Endothelial cell of umbilical vein (primary cell): ENCODE results near the gene NDUFAF2. TPM values are rescaled to one million over a fixed set of nuclear protein-coding genes. Genes with fewer than 3 reads are reported as not detected.

Experiments used
- BruUV-seq: library from RNA; stranded (reverse); fragments of 400-500 nt; replicated peaks from 2 replicates; lab custom pipeline; 2021; lab: Mats Ljungman, UMichigan
- CTCF ChIA-PET: fragments of 300-600, 350-600 bp; sonication (Branson Sonifier 250); formaldehyde crosslinking; loops from one replicate; lab custom pipeline; 2021; ENCODE audit warnings: antibody characterized with exemption, inconsistent platforms; lab: Charles Lee
- POLR2A ChIA-PET: fragments of 300-600, 350-600 bp; sonication (Branson Sonifier 250); formaldehyde crosslinking; loops from one replicate; lab custom pipeline; 2021; ENCODE audit warnings: antibody characterized with exemption, inconsistent platforms; lab: Charles Lee
- DNase-seq: peaks from one replicate; pipeline ENCODE4 v3.0.0-alpha.2; 2011; ENCODE audit warnings: low read depth, low spot score
- FAIRE-seq: peaks from 2 replicates; lab custom pipeline; 2011; peaks lifted over from hg19 to GRCh38; lab: Jason Lieb, UNC
- H2AFZ ChIP-seq: 2 replicates; pipeline ENCODE4 v1.6.0; 2012; ENCODE audit warnings: low read depth, low read length, control low read depth, inconsistent platforms
- H3K27ac ChIP-seq: 2 replicates; pipeline ENCODE4 v1.5.1; 2011; ENCODE audit warnings: low read depth, mild to moderate bottlenecking, control low read depth, low read length, moderate library complexity; ENCODE audit not compliant: insufficient read depth
- H3K27me3 ChIP-seq, 2 experiments: 2 replicates each; pipeline versions ENCODE4 v1.6.0 to v1.6.1; 2011; ENCODE audit warnings: low read length in 2 of 2, mixed read lengths in 1 of 2; ENCODE audit not compliant: control insufficient read depth in 2 of 2, insufficient read depth in 2 of 2
- H3K36me3 ChIP-seq, 2 experiments: 2 replicates in 1 of 2; 3 replicates in 1 of 2; pipeline ENCODE4 v1.5.1; 2011; ENCODE audit warnings: low read length in 2 of 2, mild to moderate bottlenecking in 1 of 2, moderate library complexity in 1 of 2; ENCODE audit not compliant: control insufficient read depth in 2 of 2, insufficient read depth in 2 of 2; ENCODE audit errors: extremely low read depth in 1 of 2
- H3K4me1 ChIP-seq: 3 replicates; pipeline ENCODE4 v1.5.1; 2011; ENCODE audit warnings: mild to moderate bottlenecking, low read length; ENCODE audit not compliant: control insufficient read depth, insufficient read depth; ENCODE audit errors: extremely low read depth
- H3K4me2 ChIP-seq: 2 replicates; pipeline ENCODE4 v1.6.1; 2011; ENCODE audit warnings: low read length, control low read depth, mixed read lengths; ENCODE audit not compliant: insufficient read depth
- H3K4me3 ChIP-seq, 3 experiments: fragments of 200-600 bp in 1 of 3; sonication (generic), shearing (Covaris generic) in 1 of 3; replicated peaks in 1 of 3; 2 replicates each; pipeline ENCODE4 v1.5.1; 2011 to 2016; ENCODE audit warnings: control low read depth in 3 of 3, low read length in 3 of 3, mild to moderate bottlenecking in 2 of 3, inconsistent platforms in 1 of 3, low read depth in 1 of 3, moderate library complexity in 1 of 3; ENCODE audit not compliant: insufficient read depth in 1 of 3
- H3K79me2 ChIP-seq: 2 replicates; pipeline ENCODE4 v1.6.0; 2012; ENCODE audit warnings: low read length, inconsistent platforms; ENCODE audit not compliant: control insufficient read depth, insufficient read depth
- H3K9ac ChIP-seq: replicated peaks from 2 replicates; pipeline ENCODE3; 2011; ENCODE audit warnings: low read length, control low read depth; ENCODE audit not compliant: insufficient read depth; ENCODE audit errors: extremely low read depth
- H3K9me1 ChIP-seq: replicated peaks from 3 replicates; pipeline ENCODE4 v1.6.0; 2011; ENCODE audit warnings: mild to moderate bottlenecking, low read length; ENCODE audit not compliant: control insufficient read depth, insufficient read depth; ENCODE audit errors: extremely low read depth
- H3K9me3 ChIP-seq: replicated peaks from 2 replicates; pipeline ENCODE4 v1.5.1; 2012; ENCODE audit warnings: low read length, inconsistent platforms; ENCODE audit not compliant: control insufficient read depth, insufficient read depth
- H4K20me1 ChIP-seq: replicated peaks from 2 replicates; pipeline ENCODE3; 2011; ENCODE audit warnings: mild to moderate bottlenecking, low read length; ENCODE audit not compliant: control insufficient read depth, insufficient read depth; ENCODE audit errors: extremely low read depth
- EZH2 ChIP-seq: IDR thresholded peaks from 2 replicates; pipeline ENCODE4 v1.6.1; 2012; ENCODE audit warnings: borderline replicate concordance, low read depth, mild to moderate bottlenecking, moderate library complexity, low read length, inconsistent platforms; ENCODE audit not compliant: severe bottlenecking
- FOS ChIP-seq: IDR thresholded peaks from 2 replicates; pipeline ENCODE4 v1.6.1; 2011; ENCODE audit warnings: mild to moderate bottlenecking, low read length, moderate library complexity, borderline replicate concordance; ENCODE audit not compliant: insufficient read depth
- GATA2 ChIP-seq: IDR thresholded peaks from 2 replicates; pipeline ENCODE4 v1.7.0; 2011; ENCODE audit warnings: low read depth, mild to moderate bottlenecking, moderate library complexity, mixed read lengths, low read length; ENCODE audit not compliant: insufficient read length, insufficient read depth
- JUN ChIP-seq: IDR thresholded peaks from 2 replicates; pipeline ENCODE4 v1.6.1; 2011; ENCODE audit warnings: borderline replicate concordance, low read depth; ENCODE audit not compliant: insufficient read length, insufficient read depth
- MYC ChIP-seq: IDR thresholded peaks from one replicate; pipeline ENCODE4 v1.6.1; 2011; ENCODE audit warnings: mild to moderate bottlenecking, low read depth, low read length
- POLR2A ChIP-seq: IDR thresholded peaks from 2 replicates; pipeline ENCODE4 v1.6.1; 2012; ENCODE audit warnings: low read depth, mild to moderate bottlenecking, control low read depth, low read length
- POLR2AphosphoS5 ChIP-seq: IDR thresholded peaks from 2 replicates; pipeline ENCODE4 v1.6.1; 2012; ENCODE audit warnings: low read depth, mild to moderate bottlenecking, control low read depth, low read length, moderate library complexity; ENCODE audit not compliant: insufficient read depth
- dilution Hi-C: fragments of 300-500 bp; cut with MboI; formaldehyde crosslinking; loops from one replicate; pipeline ENCODE4 v1.15.0; 2019; ENCODE audit warnings: low sequenced_read_pairs; ENCODE audit not compliant: extremely low pct_ligation_motif_present
- intact Hi-C: fragments of 100-400 bp; cut with micrococcal nuclease; formaldehyde crosslinking; loops from one replicate; pipeline ENCODE4 v1.10.0; 2022
- polyA plus RNA-seq, 4 experiments: library from polyadenylated mRNA; depleted of rRNA in 3 of 4; stranded (reverse) in 3 of 4; unstranded in 1 of 4; fragments of >200 nt; gene quantifications; 2 replicates each; pipeline versions ENCODE4 v1.2.1 to v1.2.3, GENCODE V29; 2011 to 2012; ENCODE audit warnings: missing spikeins in 1 of 4
- total RNA-seq: library from RNA; stranded (reverse); gene quantifications from 2 replicates; pipeline ENCODE4 v1.2.3, GENCODE V29; 2021
- TF ChIP-seq, protein P1 (sequence below): IDR thresholded peaks from 2 replicates; pipeline ENCODE4 v1.6.1; 2011; ENCODE audit not compliant: insufficient read depth, insufficient read length
- TF ChIP-seq, protein P2 (sequence below), 2 donors: IDR thresholded peaks; 1 replicate in 1 of 2; 2 replicates in 1 of 2; pipeline ENCODE4 v1.5.1; 2011; ENCODE audit warnings: low read length in 2 of 2, mild to moderate bottlenecking in 2 of 2, moderate library complexity in 2 of 2, control low read depth in 1 of 2, inconsistent platforms in 1 of 2, low read depth in 1 of 2; ENCODE audit not compliant: insufficient read depth in 1 of 2; ENCODE audit errors: extremely low read depth in 1 of 2

The NDUFAF2 gene
- total and polyA plus RNA-seq, 2 donors (not counting 3 experiments of a cell fraction or from before 2014, with no cell fraction given): 10.7 to 39.9 TPM

DNA sequence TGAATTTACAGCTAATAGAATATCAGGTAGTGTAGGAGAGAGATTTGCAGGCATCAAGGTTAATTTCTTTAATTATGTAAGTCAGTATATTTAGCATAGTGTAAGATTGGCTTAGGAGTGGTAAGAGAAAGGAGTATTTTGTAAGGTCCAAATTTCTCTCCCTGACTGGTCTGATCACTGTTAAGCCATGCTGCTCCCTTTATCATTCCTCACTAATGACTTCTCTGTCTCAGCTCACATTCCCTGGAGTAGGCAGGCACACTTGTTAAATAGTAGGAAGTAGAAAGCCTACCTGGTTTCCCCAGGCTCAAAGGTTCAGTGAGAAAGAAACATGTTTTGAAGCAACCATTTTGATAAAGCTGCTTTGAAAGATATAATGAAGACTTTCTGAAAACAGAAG lies 126.5 kb downstream of the NDUFAF2 start:
- Histone ChIP-seq H2AFZ (no peak overlapping the region), H3K4me3 (no peak overlapping the region), H3K79me2 (no peaks in the 10 kb centered on the region), H3K4me1 (no peaks in the 10 kb centered on the region), H3K36me3 (no peaks in the 10 kb centered on the region), H3K4me2 (no peak overlapping the region), H3K9ac (no peak overlapping the region), H3K9me1 (no peaks in the 10 kb centered on the region), H3K9me3 (no peaks in the 10 kb centered on the region), H3K27me3 (no peaks in the 10 kb centered on the region), H3K27ac (no peak overlapping the region), H4K20me1 (no peaks in the 10 kb centered on the region)
- POLR2A ChIA-PET: no interaction called here
- no TSS peak for BruUV-seq
- CTCF ChIA-PET: interaction anchor here (1.1 kb wide), 1 partner anchor 19 kb away, joined by 3 read pairs; no protein-coding TSS in a partner anchor
- DNase-seq (no peak), FAIRE-seq (no peak)
- TF ChIP-seq EZH2 (no peak), GATA2 (no peak), MYC (no peak), POLR2AphosphoS5 (no peak), POLR2A (no peak), JUN (no peak), FOS (no peak)
- TF ChIP-seq, protein P1, sequence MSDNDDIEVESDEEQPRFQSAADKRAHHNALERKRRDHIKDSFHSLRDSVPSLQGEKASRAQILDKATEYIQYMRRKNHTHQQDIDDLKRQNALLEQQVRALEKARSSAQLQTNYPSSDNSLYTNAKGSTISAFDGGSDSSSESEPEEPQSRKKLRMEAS: no peak
- TF ChIP-seq, protein P2, sequence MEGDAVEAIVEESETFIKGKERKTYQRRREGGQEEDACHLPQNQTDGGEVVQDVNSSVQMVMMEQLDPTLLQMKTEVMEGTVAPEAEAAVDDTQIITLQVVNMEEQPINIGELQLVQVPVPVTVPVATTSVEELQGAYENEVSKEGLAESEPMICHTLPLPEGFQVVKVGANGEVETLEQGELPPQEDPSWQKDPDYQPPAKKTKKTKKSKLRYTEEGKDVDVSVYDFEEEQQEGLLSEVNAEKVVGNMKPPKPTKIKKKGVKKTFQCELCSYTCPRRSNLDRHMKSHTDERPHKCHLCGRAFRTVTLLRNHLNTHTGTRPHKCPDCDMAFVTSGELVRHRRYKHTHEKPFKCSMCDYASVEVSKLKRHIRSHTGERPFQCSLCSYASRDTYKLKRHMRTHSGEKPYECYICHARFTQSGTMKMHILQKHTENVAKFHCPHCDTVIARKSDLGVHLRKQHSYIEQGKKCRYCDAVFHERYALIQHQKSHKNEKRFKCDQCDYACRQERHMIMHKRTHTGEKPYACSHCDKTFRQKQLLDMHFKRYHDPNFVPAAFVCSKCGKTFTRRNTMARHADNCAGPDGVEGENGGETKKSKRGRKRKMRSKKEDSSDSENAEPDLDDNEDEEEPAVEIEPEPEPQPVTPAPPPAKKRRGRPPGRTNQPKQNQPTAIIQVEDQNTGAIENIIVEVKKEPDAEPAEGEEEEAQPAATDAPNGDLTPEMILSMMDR (IDR thresholded peaks at IDR 0.05; ENCODE audit: extremely low read depth in 1 of 2, insufficient read depth in 1 of 2, low read depth in 1 of 2, low read length in 2 of 2): no peak
- intact Hi-C loops: no loop called here
- dilution Hi-C loops: no loop called here
